Activated CD4-positive, alpha-beta T cell treated with anti-CD3 and anti-CD28 coated beads, Interleukin-2, amount 50 U/mL, for 24 hours (primary cell): Measurements from ENCODE around the gene FRMD4A.
A peak's percentile ranks its signal among the peaks of the same experiment; 100 is the strongest.

Experiments
- DNase-seq, 2 donors: peaks; one replicate each; pipeline ENCODE4 v3.0.0-alpha.2; 2020; ENCODE audit warnings: low read depth in 1 of 2, low spot score in 1 of 2

The FRMD4A gene

GRCh38 chr10:14191407-14191806 lies 139.3 kb downstream of the FRMD4A start:
- no peak for DNase-seq

DNA sequence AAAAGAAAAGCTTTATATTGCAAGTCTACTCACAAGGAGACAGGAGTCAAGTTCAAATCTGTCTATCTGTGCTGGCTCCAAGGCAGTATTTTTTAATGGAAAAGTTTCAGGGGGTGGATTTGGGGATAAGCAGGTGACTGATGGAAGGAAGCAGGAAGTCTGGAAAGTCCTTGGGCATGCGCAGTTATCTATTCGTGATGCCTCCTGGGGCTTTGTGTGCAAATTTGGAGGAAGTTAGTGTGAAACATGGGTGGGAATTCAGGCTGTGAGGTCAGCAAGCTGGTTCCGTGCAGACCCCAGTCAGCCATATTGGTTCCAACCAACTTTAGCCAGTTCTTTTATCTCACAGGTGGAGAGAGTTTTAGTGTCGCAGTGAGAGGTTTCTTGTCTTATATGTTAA lies 140.0 kb downstream of the FRMD4A start:
- no peak for DNase-seq

GRCh38 chr10:14186245-14186644 lies 144.5 kb downstream of the FRMD4A start:
- no peak for DNase-seq

DNA sequence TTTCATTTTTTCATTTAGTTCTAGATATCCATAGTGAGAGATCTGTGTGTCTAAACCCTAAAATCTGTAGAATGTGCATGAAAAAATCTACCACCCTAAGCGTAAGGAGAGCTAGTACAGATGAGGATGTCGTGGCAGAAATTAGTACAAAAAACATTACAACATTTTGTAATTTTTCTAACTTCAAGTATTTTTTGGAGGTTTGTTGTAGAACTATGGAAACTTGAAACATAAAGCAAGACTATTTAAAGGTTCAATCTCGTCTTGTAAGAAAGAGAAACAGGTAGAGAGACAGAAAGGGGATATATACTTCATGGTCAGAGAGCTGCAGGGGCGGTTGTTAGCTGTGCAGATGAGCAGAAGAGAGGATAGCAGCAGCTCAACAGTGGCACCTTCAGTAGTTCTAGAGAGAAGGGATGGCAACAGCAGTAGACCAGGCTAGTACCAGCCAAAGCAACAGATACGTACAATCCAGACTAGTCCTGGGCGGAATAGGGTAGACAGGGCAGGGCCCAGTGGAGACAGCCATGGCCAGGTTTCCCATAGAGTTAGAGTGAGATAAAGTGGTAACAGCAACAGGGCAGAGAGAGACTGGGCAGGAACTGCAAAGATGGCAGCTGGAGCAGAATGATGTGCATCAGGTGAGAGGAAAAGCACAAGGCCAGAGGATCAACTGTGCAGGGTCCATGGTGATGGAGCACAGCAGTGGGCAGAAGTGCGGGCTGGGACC lies 145.2 kb downstream of the FRMD4A start:
- DNase-seq, result peak in 1 of 2 donors; percentile 64

GRCh38 chr10:14184841-14185315 lies 145.8 kb downstream of the FRMD4A start:
- DNase-seq, result peak in 1 of 2 donors; percentile 47

DNA sequence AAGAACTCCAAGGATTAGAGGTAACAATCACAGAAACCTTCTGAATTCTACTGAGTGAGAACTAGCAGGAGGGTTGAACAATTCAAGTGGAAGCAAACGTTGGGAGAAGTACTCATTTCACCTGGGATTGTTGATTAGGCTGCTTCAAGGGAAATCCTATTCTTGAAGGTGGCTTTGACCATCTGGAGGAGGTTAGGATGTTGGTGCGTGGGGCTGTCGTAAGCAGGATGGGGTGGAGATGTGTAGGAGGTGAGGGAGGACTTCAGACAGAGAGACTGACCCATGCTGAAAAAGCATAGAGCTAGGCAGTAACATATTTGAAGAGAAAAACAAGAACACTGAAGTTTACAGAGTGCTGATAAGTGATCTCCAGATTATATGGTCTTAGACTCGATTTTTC lies 147.9 kb downstream of the FRMD4A start:
- DNase-seq, result no peak

DNA sequence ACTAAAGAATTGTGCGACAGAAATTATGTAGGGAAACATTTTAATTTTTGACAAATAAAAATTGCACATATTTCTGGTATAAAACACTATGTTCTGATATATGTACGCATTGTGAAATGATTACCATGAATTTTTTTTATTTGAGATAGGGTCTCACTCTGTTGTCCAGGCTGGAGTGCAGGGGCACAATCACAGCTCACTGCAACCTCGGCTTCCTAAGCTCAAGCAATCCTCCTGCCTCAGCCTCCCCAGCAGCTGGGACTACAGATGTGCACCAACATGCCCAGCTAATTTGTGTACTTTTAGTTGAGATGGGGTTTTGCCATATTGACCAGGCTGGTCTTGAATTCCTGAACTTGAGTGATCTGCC lies 149.2 kb downstream of the FRMD4A start:
- DNase-seq, result no peak

DNA sequence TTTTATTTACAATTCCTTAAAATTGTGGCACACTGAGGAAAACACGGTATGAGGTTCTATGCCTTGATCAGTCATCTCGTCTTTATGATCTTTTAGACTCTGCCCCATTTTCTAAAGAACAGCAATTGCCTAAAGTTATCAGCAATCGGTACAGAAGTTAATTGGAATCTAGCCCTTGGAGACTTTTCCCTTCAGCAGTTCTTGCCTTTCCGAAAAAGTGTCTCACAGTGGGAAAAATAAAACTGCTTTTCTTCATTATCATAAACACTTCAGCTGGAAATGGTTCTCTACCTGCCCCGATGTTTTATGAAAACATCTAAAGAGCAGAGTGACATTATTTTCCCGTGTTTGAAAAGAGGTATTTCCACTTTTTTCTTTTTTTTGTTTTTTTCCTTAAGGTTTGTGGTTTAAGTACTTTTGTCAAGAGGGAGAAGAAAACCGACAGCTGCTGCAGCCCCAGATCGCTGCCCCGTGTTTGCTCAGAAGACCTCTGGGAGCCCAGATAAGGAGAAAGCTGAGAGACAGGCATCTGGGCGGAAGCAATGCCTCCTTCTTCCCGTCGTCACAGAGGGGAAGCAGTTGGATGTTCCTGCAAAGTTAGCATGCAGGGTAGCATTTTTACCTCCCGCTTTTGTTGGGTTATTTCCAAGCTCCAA lies 149.7 kb downstream of the FRMD4A start:
- DNase-seq, result no peak

DNA sequence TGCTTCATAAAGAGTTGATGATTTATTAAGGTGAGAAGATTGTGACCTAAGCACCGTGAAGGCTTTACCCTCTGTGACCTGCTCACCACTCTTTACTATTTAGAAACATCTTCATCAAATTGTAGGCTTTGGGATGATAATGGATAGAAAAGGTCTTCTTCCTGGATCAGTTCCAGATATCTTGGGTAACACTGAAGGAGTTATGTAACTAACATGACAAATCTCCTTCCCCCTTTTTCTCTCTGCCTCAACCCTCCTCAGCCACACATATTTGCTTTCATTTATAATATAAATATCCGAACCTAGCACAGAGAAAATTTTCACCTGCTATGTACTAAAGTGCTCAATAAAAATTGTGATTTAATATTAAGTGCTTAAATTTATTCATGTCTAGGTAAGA lies 151.5 kb downstream of the FRMD4A start:
- DNase-seq, result no peak

DNA sequence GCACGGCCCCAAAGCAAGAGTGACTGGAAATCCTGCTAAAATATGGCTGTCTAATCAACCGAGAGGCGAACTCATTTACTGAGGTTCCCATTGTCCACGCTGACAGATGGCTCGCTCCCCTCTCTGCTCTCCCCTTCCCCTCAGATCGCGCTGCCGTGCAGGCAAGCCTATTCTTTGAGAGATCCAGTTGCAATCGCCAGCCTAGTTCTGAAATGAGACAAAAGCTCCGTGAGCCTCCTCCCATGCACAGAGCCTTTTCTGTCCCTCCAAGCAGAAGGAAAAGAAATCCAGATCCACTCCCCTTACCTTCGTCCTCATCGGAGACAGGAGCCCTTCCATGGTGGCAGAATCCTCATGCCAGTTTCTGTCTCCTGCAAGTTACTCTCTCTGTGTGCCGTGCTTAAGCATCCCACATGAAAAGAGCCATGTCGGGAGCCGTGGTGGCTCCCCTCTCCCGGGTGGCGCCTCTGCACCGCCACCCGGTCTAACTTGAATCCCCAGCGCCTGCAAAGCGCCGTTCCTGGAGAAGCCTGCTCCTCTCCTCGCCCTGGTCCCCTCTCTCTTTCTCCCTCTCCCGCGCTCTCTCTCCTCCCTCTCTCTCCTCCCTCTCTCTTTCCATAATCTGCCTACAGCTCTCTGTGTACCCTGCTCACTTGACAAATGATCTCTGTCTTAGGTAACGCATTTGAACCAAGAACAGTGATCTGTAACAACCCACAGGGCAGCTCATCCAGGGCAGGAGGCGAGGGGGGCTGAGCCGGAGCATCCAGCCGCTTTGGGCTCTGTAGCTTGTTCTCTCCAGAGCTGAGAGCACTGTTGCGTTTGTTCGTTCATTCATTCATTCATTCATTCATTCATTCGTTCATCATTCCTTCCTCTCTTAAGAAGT lies 156.8 kb downstream of the FRMD4A start:
- DNase-seq, result no peak

- no peak for DNase-seq
Measured at GRCh38 chr10:14173391-14173705, 157.4 kb downstream of the FRMD4A start.

GRCh38 chr10:14172336-14172950 lies 158.3 kb downstream of the FRMD4A start:
- DNase-seq, result no peak

GRCh38 chr10:14171336-14171735 lies 159.4 kb downstream of the FRMD4A start:
- no peak for DNase-seq

DNA sequence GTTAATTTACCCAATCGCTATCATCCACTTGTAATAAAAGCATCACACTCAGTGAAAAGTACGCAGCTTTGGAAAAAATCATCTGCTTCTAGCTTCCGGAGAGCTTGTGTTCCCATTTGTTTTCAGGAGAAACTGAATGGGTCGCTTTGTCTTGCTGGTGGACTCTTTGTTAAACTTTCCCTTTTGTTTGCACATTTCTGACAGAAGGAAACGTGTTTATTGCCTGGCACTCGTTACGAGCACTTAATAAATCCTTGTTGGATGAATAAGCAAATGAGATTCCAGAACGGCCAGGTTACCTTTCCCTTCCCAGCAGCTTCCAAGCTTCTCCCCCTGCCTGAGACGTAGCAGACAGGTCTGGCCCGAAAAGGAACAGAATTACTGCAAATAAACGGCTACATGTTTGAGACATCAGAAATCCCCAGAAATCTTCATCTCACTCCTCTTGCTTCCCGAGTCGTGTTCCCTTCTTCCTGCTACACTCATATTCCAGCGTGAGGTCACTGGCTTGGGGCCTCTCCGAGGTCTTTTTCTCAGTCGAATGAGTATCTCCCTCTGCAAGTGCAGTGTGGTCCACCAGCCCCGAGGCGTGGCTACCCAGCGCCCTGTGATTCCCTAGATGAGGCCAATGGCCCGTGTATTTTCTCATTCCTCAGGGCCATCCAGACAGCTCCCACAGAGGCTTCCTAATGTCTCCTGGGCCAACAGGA lies 167.2 kb downstream of the FRMD4A start:
- no peak for DNase-seq

DNA sequence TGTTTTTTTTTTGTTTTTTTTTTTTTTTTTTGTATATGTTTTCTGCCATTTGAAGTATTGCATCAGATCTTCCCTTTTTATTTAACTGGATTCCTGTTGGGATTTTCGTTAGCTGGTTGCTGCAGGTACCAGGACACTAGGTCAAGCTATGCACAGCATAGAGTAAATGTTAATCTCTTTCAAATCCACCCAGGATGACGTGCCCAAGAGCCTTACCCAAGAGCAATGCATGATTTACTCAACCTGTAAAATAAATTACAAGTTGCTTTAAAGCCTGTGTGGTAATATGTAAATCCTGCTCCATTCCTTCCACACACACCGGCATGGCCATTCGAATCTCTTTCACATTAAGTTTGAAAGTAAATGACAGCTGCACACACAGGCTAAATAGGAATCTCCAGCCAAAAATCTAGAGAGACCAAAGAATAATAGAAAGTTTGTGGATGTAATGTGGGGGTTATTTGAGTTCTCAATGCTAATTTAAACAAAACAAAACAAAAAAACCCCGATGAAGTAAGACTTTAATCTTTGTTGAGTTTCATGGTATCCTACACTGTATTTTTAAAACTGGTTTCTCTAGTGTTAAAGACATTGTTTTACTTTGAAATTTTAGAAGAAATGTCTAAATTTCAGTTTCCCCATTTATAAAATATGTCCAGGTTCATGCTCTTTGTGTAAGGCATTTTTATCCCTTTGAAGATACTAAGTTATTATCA lies 167.9 kb downstream of the FRMD4A start:
- DNase-seq, result no peak

GRCh38 chr10:14162061-14162460 lies 168.7 kb downstream of the FRMD4A start:
- no peak for DNase-seq

DNA sequence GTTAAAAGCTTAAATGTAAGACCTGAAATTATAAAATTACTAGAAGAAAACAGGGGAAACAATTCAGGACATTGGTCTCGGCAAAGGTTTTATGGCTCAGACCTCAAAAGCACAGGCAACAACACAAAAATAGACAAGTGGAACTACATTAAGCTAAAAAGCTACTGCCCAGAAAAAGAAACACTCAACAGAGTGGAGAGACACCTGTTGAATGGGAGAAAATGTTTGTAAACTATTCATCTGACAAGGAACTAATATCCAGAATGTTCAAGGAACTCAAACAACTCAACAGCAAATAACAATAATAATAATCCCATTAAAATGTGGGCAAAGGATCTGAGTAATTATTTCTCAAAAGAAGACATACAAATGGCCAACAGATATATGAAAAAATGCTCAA lies 170.4 kb downstream of the FRMD4A start:
- DNase-seq, result no peak

DNA sequence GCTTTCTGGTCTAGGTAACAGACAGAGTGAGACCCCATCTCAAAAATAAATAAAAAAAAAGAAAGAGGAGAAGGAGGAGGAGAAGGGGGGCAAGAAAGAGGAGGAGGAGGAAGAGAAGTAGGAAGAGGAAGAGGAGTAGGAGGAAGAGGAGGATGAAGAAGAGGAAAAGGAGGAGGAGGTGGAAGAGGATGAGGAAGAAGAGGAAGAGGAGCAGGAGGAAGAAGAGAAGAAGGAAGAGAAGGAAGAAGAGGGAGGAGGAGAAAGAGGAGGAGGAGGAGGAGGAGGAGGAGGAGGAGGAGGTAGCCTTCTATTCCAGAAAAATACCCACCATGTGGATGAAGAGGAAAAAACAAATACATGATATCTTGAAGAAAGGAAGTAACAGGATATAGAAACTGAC lies 172.1 kb downstream of the FRMD4A start:
- DNase-seq, result no peak

GRCh38 chr10:14156104-14156503 lies 174.6 kb downstream of the FRMD4A start:
- DNase-seq, result no peak

- no peak for DNase-seq
Measured at GRCh38 chr10:14153570-14154055, 177.1 kb downstream of the FRMD4A start.
